Fibroblast of the aortic adventitia (primary cell): Measurements from ENCODE around the gene CCL27. TPM values are rescaled to one million over a fixed set of nuclear protein-coding genes. Genes with fewer than 3 reads are reported as not detected.

Source experiments
- DNase-seq: peaks from one replicate; pipeline ENCODE4 v3.0.0-alpha.2; 2010; ENCODE audit warnings: low read depth
- H3K4me3 ChIP-seq: 2 replicates; pipeline ENCODE4 v1.5.1; 2011; ENCODE audit warnings: low read depth, mild to moderate bottlenecking, control low read depth, low read length, moderate library complexity
- CTCF ChIP-seq: IDR thresholded peaks from 2 replicates; pipeline ENCODE4 v1.5.1; 2011; ENCODE audit warnings: mild to moderate bottlenecking, low read length, control low read depth, inconsistent platforms; ENCODE audit not compliant: insufficient read depth
- total RNA-seq: library from RNA; depleted of rRNA; stranded (reverse); fragments of >200 nt; gene quantifications from 2 replicates; pipeline ENCODE4 v1.2.3, GENCODE V29; 2012; ENCODE audit warnings: low replicate concordance

The CCL27 gene
- total RNA-seq = not detected in 2 replicates

- no peak for DNase-seq
- no peak within 1 kb of the TSS for H3K4me3 ChIP-seq
- TF ChIP-seq CTCF = no peak
These were observed at the start of gene CCL27 for GRCh38 chr9:34662526-34663302. CCL27 (minus strand) TSS chr9:34662657; CDS start chr9:34662633, 24 bp downstream.

- DNase-seq = no peak
- TF ChIP-seq CTCF = no peak
- H3K4me3 ChIP-seq = no peak overlapping the region
These were observed 49.7 kb upstream of the CCL27 start for GRCh38 chr9:34712140-34712539.

- TF ChIP-seq CTCF = no peak
- peak; percentile 73 for DNase-seq
- no peak within 1 kb of the TSS for H3K4me3 ChIP-seq
These were observed 47.6 kb upstream of the CCL27 start, which contains the start of gene CCL21 for GRCh38 chr9:34710023-34710422. CCL21 (minus strand) TSS chr9:34710136; CDS start chr9:34710066, 70 bp downstream.

GRCh38 chr9:34709196-34709978, 46.9 kb upstream of the CCL27 start:
- no peak for TF ChIP-seq CTCF
- no peak overlapping the region for H3K4me3 ChIP-seq
- no peak for DNase-seq

GRCh38 chr9:34707130-34707529, 44.7 kb upstream of the CCL27 start:
- TF ChIP-seq CTCF = no peak
- H3K4me3 ChIP-seq = no peak overlapping the region

GRCh38 chr9:34701769-34702736, 39.6 kb upstream of the CCL27 start:
- peak; percentile 99 for TF ChIP-seq CTCF
- H3K4me3 ChIP-seq = peak overlapping the region; percentile 69
- peak; percentile 86 for DNase-seq

More at GRCh38 chr9:34707130-34707529, 44.7 kb upstream of the CCL27 start:
- no peak for DNase-seq
